ENCODE data around the gene COL6A1.
"Not testable (repeated sequence)": the region's sequence is repeated elsewhere in the genome, so short reads cannot be mapped to it uniquely, and the experiment has no call there.

GRCh38 chr21:45975667-45976409 is 5.7 kb upstream of the COL6A1 start:
- TF ChIP-seq REST (IDR thresholded peaks at IDR 0.05; ENCODE audit: borderline replicate concordance); CTCF (IDR thresholded peaks at IDR 0.05; ENCODE audit: poor library complexity, severe bottlenecking); SMC3 (conservative IDR thresholded peaks at IDR 0.05; ENCODE audit: poor library complexity); EZH2 (IDR thresholded peaks at IDR 0.05; ENCODE audit: borderline replicate concordance, insufficient read depth, low read length, poor library complexity, severe bottlenecking); TAF1 (IDR thresholded peaks at IDR 0.05; ENCODE audit: low read depth); RAD21 (conservative IDR thresholded peaks at IDR 0.05); POLR2AphosphoS5 (IDR thresholded peaks at IDR 0.05); MXI1 (conservative IDR thresholded peaks at IDR 0.05; ENCODE audit: poor library complexity, severe bottlenecking); EP300 (conservative IDR thresholded peaks at IDR 0.05; ENCODE audit: poor library complexity, severe bottlenecking): not testable (repeated sequence)

All from neural cell (in vitro differentiated cells).